K562 (cell line): ENCODE data around the gene METTL25. TPM values are rescaled to one million over a fixed set of nuclear protein-coding genes. Genes with fewer than 3 reads are reported as not detected.

Experiments
- BCL6 ChIP-seq: fragments of 250-450 bp; sonication (Bioruptor Pico); IDR thresholded peaks from 2 replicates; pipeline ENCODE4 v1.4.0; 2020
- CBX8 ChIP-seq: fragments of 200-600 bp; sonication (generic); IDR thresholded peaks from 2 replicates; pipeline ENCODE4 v1.6.1; 2012; ENCODE audit warnings: borderline replicate concordance, mixed run types, low read depth, mild to moderate bottlenecking, moderate library complexity, mixed read lengths, low read length, control low read depth, inconsistent platforms; ENCODE audit not compliant: poor library complexity, severe bottlenecking; ENCODE audit errors: extremely low read depth
- CHD2 ChIP-seq: IDR thresholded peaks from 2 replicates; pipeline ENCODE4 v1.6.1; 2011; ENCODE audit warnings: low read depth, low read length
- ELF1 ChIP-seq: fragments of 200-800 bp; sonication (Bioruptor generic); IDR thresholded peaks from 2 replicates; pipeline ENCODE4 v1.6.1; 2016; ENCODE audit warnings: missing genetic modification characterization, missing compliant biosample characterization
- HDAC2 ChIP-seq: fragments of 450-650 bp; IDR thresholded peaks from 2 replicates; pipeline ENCODE4 v1.6.1; 2016; ENCODE audit warnings: mild to moderate bottlenecking
- HNRNPLL ChIP-seq: fragments of 200-400 bp; formaldehyde crosslinking; IDR thresholded peaks from 2 replicates; pipeline ENCODE4 v1.6.1; 2017; ENCODE audit warnings: low read length, low read depth, mild to moderate bottlenecking; ENCODE audit not compliant: poor library complexity, severe bottlenecking
- KDM4B ChIP-seq, 2 experiments: fragments of 450-650 bp in 1 of 2; sonication (generic) in 1 of 2; IDR thresholded peaks; 2 replicates each; pipeline ENCODE4 v1.6.1; 2016 to 2017; ENCODE audit warnings: borderline replicate concordance in 2 of 2, antibody characterized with exemption in 1 of 2, low read depth in 1 of 2, mild to moderate bottlenecking in 1 of 2
- PML ChIP-seq: IDR thresholded peaks from 2 replicates; pipeline ENCODE4 v1.6.1; 2012; ENCODE audit warnings: low read length, inconsistent platforms
- POLR2H ChIP-seq: IDR thresholded peaks from 2 replicates; pipeline ENCODE4 v1.6.1; 2016; ENCODE audit warnings: missing genetic modification characterization, low read depth, mild to moderate bottlenecking, control low read depth, missing compliant biosample characterization, moderate library complexity
- SAP30 ChIP-seq: fragments of 200-600 bp; sonication (generic); IDR thresholded peaks from 2 replicates; pipeline ENCODE4 v1.6.1; 2012; ENCODE audit warnings: borderline replicate concordance, low read depth, mild to moderate bottlenecking, moderate library complexity, low read length, control low read depth, inconsistent platforms; ENCODE audit not compliant: insufficient read depth, poor library complexity, severe bottlenecking
- SIN3A ChIP-seq, 2 experiments: fragments of 150-350 bp in 1 of 2; IDR thresholded peaks; 2 replicates each; pipeline ENCODE4 v1.6.1; 2011 to 2016; ENCODE audit warnings: borderline replicate concordance in 2 of 2, low read depth in 2 of 2, low read length in 2 of 2, mild to moderate bottlenecking in 2 of 2, moderate library complexity in 2 of 2; ENCODE audit not compliant: control insufficient read depth in 1 of 2
- SMAD4 ChIP-seq: fragments of 250-450 bp; sonication (Bioruptor Pico); conservative IDR thresholded peaks from 2 replicates; pipeline ENCODE4 v1.8.0; 2021; ENCODE audit warnings: inconsistent platforms, mild to moderate bottlenecking, moderate library complexity
- TARDBP ChIP-seq: fragments of 450-650 bp; IDR thresholded peaks from 2 replicates; pipeline ENCODE4 v1.6.1; 2016
- ZNF282 ChIP-seq: sonication (generic); formaldehyde crosslinking; IDR thresholded peaks from 2 replicates; pipeline ENCODE4 v1.8.1; 2023; ENCODE audit warnings: missing genetic modification reagents
- polyA plus RNA-seq, 8 experiments: library from polyadenylated mRNA; depleted of rRNA in 4 of 8; stranded (reverse) in 5 of 8; unstranded in 3 of 8; fragments of >200 nt; fragmentation: Nextera tagmentation in 2 of 8; fragmentation: Illumina TruSeq in 1 of 8; extraction: Ambion mirVana in 2 of 8; extraction: Trizol in 1 of 8; gene quantifications; 2 replicates each; pipeline versions ENCODE4 v1.2.1 to v1.2.3, GENCODE V29; 2011 to 2014; ENCODE audit warnings: inconsistent platforms in 1 of 8, missing spikeins in 1 of 8
- total RNA-seq, 7 experiments: library from RNA; depleted of rRNA in 6 of 7; stranded (reverse); fragments of >200 nt in 6 of 7; fragmentation: Illumina TruSeq in 2 of 7; extraction: Trizol in 2 of 7; gene quantifications; 2 replicates each; pipeline versions ENCODE4 v1.2.1 to v1.2.3, GENCODE V29; 2011 to 2021; ENCODE audit warnings: low replicate concordance in 1 of 7
- TF ChIP-seq, protein P1 (sequence below): conservative IDR thresholded peaks from 2 replicates; pipeline ENCODE4 v1.6.1; 2011; ENCODE audit warnings: low read depth, mild to moderate bottlenecking, low read length; ENCODE audit not compliant: control insufficient read depth
- TF ChIP-seq, protein P2 (sequence below): sonication (generic); formaldehyde crosslinking; IDR thresholded peaks from 2 replicates; pipeline ENCODE4 v1.8.1; 2023; ENCODE audit warnings: missing genetic modification reagents, mild to moderate bottlenecking, borderline replicate concordance

METTL25 gene
- total and polyA plus RNA-seq, 9 of the 15 experiments (the other 6 are each of a cell fraction or from before 2014, with no cell fraction given): 0.50 to 2.4 (median 1.9) TPM

DNA sequence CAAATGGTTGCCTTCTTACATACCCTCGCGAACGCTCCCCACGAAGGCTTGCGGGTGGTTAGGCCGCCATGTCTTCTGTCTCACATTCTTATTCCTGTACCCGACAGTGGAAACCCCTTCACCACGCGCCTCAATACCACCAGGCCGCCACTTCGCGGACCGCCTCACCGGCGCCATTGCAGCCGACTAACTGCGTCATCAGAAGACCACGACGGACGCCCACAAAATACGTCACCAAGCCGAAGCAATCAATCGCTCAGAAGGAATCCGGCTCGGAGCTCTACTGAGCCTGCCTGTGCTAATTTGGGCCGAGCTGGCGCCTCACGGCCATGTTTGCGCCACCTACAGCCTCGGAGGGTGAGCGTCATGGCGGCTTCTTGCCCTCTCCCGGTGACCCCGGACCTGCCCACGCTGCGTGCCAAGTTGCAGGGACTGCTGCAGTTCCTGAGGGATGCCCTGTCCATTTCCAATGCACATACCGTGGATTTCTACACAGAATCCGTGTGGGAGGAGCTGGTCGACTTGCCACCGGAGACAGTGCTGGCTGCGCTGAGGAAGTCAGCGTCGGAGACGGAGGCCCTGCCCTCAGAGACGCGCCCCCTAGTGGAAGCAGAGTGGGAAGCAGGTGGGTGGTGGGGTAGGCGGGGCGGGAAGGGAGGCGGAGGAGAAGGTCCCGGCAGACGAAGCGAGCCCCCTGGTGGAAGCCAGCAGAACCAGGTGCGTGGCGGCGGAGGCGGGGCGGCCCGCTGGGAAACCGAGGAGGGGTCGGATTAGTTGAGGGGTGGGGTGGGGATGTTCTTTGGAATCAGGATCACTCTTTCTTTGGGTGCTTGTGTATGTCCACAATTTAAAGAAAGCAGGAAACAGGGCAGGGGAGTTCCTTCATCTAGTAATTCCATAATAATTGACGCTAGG is at the start of gene METTL25, which contains the start of gene CCDC59 (continued):
- TF ChIP-seq, protein P1, sequence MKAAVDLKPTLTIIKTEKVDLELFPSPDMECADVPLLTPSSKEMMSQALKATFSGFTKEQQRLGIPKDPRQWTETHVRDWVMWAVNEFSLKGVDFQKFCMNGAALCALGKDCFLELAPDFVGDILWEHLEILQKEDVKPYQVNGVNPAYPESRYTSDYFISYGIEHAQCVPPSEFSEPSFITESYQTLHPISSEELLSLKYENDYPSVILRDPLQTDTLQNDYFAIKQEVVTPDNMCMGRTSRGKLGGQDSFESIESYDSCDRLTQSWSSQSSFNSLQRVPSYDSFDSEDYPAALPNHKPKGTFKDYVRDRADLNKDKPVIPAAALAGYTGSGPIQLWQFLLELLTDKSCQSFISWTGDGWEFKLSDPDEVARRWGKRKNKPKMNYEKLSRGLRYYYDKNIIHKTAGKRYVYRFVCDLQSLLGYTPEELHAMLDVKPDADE: peak; percentile 92
- TF ChIP-seq KDM4B (IDR thresholded peaks at IDR 0.05; ENCODE audit: borderline replicate concordance in 2 of 2, low read depth in 1 of 2) (peak in 1 of 2 experiments; percentile 65; a peak in 1 of 4 replicates), ELF1 (tag) (peak; percentile 81), ZNF282 (CRISPR knock-in tag) (no peak), PML (peak; percentile 75; the same call in 1 of the 2 replicates), HNRNPLL (peak; percentile 74), SMAD4 (CRISPR knock-in tag) (peak; percentile 81), CHD2 (0 out of 2 replicates have a peak, but pooled peaks have one; percentile 26), TARDBP (peak; percentile 78; the same call in 1 of the 2 replicates), CBX8 (no peak), BCL6 (CRISPR knock-in tag) (no peak), POLR2H (tag) (peak; percentile 82), SIN3A (IDR thresholded peaks at IDR 0.05; ENCODE audit: borderline replicate concordance in 2 of 2, control insufficient read depth in 1 of 2, low read depth in 2 of 2, low read length in 2 of 2) (peak; percentile 68 to 81), SAP30 (peak; percentile 48), HDAC2 (peak; percentile 80)
- TF ChIP-seq, protein P2, sequence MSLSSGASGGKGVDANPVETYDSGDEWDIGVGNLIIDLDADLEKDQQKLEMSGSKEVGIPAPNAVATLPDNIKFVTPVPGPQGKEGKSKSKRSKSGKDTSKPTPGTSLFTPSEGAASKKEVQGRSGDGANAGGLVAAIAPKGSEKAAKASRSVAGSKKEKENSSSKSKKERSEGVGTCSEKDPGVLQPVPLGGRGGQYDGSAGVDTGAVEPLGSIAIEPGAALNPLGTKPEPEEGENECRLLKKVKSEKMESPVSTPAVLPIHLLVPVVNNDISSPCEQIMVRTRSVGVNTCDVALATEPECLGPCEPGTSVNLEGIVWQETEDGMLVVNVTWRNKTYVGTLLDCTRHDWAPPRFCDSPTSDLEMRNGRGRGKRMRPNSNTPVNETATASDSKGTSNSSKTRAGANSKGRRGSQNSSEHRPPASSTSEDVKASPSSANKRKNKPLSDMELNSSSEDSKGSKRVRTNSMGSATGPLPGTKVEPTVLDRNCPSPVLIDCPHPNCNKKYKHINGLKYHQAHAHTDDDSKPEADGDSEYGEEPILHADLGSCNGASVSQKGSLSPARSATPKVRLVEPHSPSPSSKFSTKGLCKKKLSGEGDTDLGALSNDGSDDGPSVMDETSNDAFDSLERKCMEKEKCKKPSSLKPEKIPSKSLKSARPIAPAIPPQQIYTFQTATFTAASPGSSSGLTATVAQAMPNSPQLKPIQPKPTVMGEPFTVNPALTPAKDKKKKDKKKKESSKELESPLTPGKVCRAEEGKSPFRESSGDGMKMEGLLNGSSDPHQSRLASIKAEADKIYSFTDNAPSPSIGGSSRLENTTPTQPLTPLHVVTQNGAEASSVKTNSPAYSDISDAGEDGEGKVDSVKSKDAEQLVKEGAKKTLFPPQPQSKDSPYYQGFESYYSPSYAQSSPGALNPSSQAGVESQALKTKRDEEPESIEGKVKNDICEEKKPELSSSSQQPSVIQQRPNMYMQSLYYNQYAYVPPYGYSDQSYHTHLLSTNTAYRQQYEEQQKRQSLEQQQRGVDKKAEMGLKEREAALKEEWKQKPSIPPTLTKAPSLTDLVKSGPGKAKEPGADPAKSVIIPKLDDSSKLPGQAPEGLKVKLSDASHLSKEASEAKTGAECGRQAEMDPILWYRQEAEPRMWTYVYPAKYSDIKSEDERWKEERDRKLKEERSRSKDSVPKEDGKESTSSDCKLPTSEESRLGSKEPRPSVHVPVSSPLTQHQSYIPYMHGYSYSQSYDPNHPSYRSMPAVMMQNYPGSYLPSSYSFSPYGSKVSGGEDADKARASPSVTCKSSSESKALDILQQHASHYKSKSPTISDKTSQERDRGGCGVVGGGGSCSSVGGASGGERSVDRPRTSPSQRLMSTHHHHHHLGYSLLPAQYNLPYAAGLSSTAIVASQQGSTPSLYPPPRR (CRISPR knock-in tag): no peak; the same call in 1 of the 2 replicates
